Measurements from ENCODE around the gene ABCC1. TPM values are rescaled to one million over a fixed set of nuclear protein-coding genes. Genes with fewer than 3 reads are reported as not detected.

The ABCC1 gene
- total and polyA plus RNA-seq, 12 donors: 6.1 to 32.8 (median 21.6) TPM

- Histone ChIP-seq H3K27me3 (no peaks in the 10 kb centered on the region), H3K36me3 (no peaks in the 10 kb centered on the region), H3K27ac (no peak overlapping the region), H3K9me3 (peaks cover 0 to 13% (median 0%) of the 10 kb centered on the region in 11 donors), H3K4me1 (no peaks in the 10 kb centered on the region), H3K4me3 (no peak overlapping the region)
- intact Hi-C loops (cut with DNase I): no loop called here
- DNase-seq (no peak), ATAC-seq (no peak)
- no peak for TF ChIP-seq CTCF (IDR thresholded peaks at IDR 0.05)
- WGBS, 2 donors: 54 to 69% methylated on average over 2 of the region's 2 CpGs
These were observed 43.0 kb upstream of the ABCC1 start for GRCh38 chr16:15906439-15906838.

GRCh38 chr16:15907863-15908478, 41.4 kb upstream of the ABCC1 start:
- H3K27me3 ChIP-seq: no peaks in the 10 kb centered on the region
- DNase-seq: no peak
- no peaks in the 10 kb centered on the region for H3K4me1 ChIP-seq
- H3K36me3 ChIP-seq: no peaks in the 10 kb centered on the region
- intact Hi-C loops (cut with DNase I): no loop called here
- WGBS, 2 donors: 76 to 84% methylated on average over 7 of the region's 7 CpGs
- H3K9me3 ChIP-seq: peaks cover 0 to 13% (median 0%) of the 10 kb centered on the region in 11 donors
- ATAC-seq: peak in 1 of 8 donors; percentile 47
- no peak overlapping the region for H3K4me3 ChIP-seq
- H3K27ac ChIP-seq: no peak overlapping the region
- TF ChIP-seq CTCF (IDR thresholded peaks at IDR 0.05): no peak

GRCh38 chr16:15911198-15911597, 38.2 kb upstream of the ABCC1 start:
- H3K36me3 ChIP-seq: no peaks in the 10 kb centered on the region
- no peak for ATAC-seq
- no peaks in the 10 kb centered on the region for H3K27me3 ChIP-seq
- peaks cover 0 to 7% (median 0%) of the 10 kb centered on the region in 11 donors for H3K9me3 ChIP-seq
- no peaks in the 10 kb centered on the region for H3K4me1 ChIP-seq
- no peak for TF ChIP-seq CTCF (IDR thresholded peaks at IDR 0.05)
- no peak for DNase-seq
- H3K4me3 ChIP-seq: no peak overlapping the region
- 94 to 97% methylated on average over 3 of the region's 3 CpGs for WGBS, 2 donors
- intact Hi-C loops (cut with DNase I): no loop called here
- no peak overlapping the region for H3K27ac ChIP-seq

GRCh38 chr16:15913046-15913698, 36.2 kb upstream of the ABCC1 start:
- no peaks in the 10 kb centered on the region for H3K27me3 ChIP-seq
- intact Hi-C loops (cut with DNase I): no loop called here
- no peaks in the 10 kb centered on the region for H3K4me1 ChIP-seq
- TF ChIP-seq CTCF (IDR thresholded peaks at IDR 0.05): no peak
- DNase-seq: no peak
- no peak overlapping the region for H3K4me3 ChIP-seq
- 76 to 80% methylated on average over 7 of the region's 7 CpGs for WGBS, 2 donors
- H3K36me3 ChIP-seq: no peaks in the 10 kb centered on the region
- H3K9me3 ChIP-seq: no peaks in the 10 kb centered on the region
- ATAC-seq: no peak
- no peak overlapping the region for H3K27ac ChIP-seq
